ENCODE results near the gene TMEM214.

Gene TMEM214

DNA sequence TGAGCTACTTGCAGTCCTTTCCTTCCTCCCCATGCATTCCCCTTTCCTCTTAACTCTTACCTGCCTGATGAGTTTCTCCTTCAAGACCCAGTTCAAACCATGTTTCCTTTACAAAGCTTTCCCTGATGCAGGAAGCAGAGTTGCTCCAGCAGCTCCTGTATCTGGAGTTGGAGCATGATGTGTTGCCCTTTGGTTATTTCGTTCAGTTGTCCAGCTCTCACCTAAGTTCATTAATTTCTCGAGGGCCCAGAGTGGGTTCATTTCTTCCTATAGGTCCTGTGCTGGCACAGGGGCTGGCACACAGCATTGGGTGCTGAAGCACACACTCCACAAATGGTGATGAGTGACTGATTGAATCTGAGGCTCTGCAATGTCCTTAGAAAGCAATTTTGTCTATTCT lies 23.0 kb upstream of the TMEM214 start:
- DNase-seq (ENCODE audit: low read depth in 2 of 3, low spot score in 1 of 3): no peak

GRCh38 chr2:27010139-27010538 lies 22.6 kb upstream of the TMEM214 start:
- no peak for DNase-seq (ENCODE audit: low read depth in 2 of 3, low spot score in 1 of 3)

DNA sequence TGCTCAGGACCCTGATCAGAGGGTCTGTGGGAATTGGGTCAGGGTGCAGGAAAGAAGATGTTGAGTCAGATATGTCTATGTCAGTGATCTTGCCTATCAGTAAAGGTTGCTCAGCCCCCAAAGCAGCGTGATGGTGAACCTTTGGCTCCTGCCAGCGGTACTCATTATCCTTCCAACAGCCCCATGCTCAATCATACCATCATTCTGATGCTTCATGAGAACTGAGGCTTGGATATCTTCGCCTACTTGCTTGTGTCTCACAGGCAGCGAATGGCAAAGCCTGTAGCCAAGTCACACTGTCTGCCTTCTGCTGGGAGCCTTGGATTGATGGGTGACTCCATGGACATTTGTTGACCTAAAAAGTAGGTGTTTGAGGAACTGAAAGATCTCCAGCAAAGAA lies 19.0 kb upstream of the TMEM214 start:
- DNase-seq (ENCODE audit: low read depth in 2 of 3, low spot score in 1 of 3): no peak

DNA sequence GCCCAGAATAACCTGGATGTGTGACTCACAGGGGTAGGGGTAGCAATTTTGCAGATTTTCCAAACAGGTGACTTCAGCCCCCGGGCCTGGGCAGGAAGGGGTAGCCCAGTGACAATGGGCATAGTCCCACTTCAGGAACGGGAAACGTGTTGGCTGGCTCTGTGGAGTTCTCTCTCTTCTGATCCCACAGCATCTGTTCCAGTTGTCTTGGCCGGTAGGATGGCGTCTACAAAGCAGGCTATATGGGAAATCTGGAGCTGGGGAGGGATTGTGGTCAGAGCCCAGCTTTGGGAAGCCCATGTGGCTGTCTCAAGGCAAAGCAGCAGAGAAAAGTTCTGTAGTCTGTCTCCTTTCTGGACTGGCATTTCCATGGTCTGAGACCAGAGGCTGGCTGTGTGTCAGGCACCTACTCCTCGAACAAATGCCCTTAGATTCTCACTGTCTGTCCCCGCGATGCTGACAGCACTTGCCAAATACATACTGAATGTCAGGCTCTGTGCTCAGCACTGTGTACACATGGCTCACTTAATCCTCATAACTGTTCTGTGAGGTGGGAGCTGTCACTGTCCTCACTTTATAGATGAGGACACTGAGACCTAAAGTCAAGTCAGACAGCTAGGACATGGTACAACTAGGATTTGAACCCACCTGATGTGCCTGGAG lies 17.9 kb upstream of the TMEM214 start:
- no peak for DNase-seq (ENCODE audit: low read depth in 2 of 3, low spot score in 1 of 3)

GRCh38 chr2:27016801-27017325 lies 15.9 kb upstream of the TMEM214 start:
- peak; percentile 25 to 35 (median 29) for DNase-seq (ENCODE audit: low read depth in 2 of 3, low spot score in 1 of 3)

GRCh38 chr2:27018142-27018541 lies 14.6 kb upstream of the TMEM214 start:
- no peak for DNase-seq (ENCODE audit: low read depth in 2 of 3, low spot score in 1 of 3)

GRCh38 chr2:27019459-27019858 lies 13.3 kb upstream of the TMEM214 start:
- DNase-seq (ENCODE audit: low read depth in 2 of 3, low spot score in 1 of 3): no peak

DNA sequence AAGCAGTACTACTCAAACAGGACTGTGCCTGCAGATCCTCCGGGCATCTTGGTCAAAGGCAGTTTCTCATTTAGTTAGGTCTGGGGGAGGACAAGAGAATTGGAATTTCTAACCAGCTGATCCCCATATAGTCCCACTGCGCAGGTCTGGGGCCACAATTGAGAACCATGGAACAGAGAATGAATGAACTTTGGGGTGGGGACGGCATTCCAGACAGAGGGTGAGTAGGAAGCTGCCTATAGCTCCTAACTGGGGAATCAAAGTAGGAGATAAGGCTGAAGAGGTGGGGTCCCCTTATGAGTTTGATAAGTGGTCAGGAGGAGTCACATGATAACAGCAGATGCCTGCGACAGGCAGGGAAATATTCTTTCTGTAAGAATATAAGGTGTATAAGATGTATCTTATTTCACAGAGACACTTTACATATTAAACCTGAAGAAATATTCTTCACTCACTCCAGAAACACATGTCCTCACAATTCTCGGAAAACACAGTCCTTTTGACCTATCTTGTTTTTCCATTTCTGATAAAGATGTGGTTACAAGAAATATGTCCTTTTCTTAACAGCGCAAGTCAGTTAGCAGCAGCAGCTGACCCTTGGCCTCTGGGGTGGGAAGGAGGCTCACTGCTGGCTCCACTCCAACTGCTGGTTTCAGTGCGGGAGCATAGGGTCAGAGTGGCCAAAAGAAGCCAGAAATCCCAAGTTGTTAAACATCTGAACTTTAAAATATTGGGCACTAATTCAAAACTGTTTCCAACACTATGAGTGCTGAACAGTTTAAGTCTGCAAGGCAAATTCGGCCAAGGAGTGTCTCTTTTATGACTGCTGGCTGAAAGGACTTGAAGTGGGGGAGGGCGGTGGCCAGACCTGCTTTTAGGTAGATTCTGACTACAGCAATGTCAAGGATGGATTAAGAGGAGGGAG lies 12.6 kb upstream of the TMEM214 start:
- DNase-seq (ENCODE audit: low read depth in 2 of 3, low spot score in 1 of 3): no peak

GRCh38 chr2:27021253-27022049 lies 11.3 kb upstream of the TMEM214 start:
- DNase-seq (ENCODE audit: low read depth in 2 of 3, low spot score in 1 of 3): no peak

- DNase-seq (ENCODE audit: low read depth in 2 of 3, low spot score in 1 of 3): no peak
These were observed 9.0 kb upstream of the TMEM214 start for GRCh38 chr2:27023740-27024139.

DNA sequence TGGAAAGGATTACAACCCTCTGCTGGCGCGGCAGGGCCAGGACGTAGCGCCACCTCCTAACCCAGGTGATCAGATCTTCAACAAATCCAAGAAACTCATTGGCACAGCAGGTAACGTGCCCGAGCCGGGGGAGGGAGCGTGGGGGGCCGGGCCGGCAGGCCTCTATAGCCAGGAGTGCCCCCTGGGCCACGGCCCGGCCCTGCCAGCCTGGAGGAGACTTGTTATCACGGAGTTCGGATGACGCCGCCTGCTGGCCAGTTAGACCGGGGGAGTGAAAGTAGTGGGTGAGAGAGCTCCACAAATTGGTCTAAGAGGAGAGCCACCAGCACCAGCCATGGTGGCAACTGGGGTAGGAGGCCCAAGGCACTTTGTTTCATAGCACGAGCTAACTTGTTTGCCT lies 8.6 kb upstream of the TMEM214 start:
- DNase-seq (ENCODE audit: low read depth in 2 of 3, low spot score in 1 of 3): no peak

- no peak for DNase-seq (ENCODE audit: low read depth in 2 of 3, low spot score in 1 of 3)
These were observed 8.0 kb upstream of the TMEM214 start for GRCh38 chr2:27024812-27025211.

DNA sequence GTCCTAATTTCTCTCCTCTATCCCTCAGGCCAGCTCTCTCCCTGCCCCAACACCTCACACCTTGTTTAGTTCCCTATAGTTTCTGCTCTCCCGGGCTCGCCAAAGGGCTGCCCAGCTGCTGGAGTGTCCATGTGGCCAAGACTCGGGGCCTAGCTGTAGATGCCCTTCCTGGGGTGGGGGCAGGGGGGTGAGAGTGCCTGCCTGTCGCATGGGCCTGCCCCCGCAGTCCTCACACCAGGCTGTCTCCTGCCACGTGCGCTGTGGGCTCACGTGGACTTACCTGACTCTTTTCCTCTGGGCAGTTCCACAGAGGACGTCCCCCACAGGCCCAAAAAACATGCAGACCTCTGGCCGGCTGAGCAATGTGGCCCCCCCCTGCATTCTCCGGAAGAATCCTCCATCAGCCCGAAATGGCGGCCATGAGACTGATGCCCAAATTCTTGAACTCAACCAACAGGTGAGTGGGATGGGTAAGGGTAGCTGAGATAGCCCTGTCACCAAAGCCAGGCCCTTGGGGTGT lies 7.4 kb upstream of the TMEM214 start:
- no peak for DNase-seq (ENCODE audit: low read depth in 2 of 3, low spot score in 1 of 3)

GRCh38 chr2:27025861-27026851 lies 6.6 kb upstream of the TMEM214 start:
- DNase-seq (ENCODE audit: low read depth in 2 of 3, low spot score in 1 of 3): no peak

DNA sequence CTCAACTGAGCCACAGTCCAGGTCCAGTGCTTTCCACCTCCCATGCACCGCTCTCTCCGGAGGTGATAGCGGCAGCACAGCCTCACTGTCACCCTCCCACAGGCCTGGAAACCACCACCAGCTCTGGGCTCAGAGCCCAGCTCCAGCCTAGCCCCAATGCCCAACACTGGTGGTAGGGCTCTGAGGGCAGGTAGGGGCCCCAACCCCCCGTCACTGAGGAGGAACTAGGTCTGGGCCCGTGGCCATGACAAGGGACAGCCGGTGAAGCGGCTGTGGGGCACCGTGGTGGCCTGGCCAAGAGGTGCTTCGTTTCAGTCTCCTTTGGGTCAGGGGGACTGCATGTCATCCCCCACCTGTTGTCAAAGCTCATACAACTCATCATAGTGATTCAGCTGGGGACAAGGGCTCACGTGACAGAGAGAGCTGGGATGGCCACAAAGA lies 5.5 kb upstream of the TMEM214 start:
- DNase-seq (ENCODE audit: low read depth in 2 of 3, low spot score in 1 of 3): no peak

DNA sequence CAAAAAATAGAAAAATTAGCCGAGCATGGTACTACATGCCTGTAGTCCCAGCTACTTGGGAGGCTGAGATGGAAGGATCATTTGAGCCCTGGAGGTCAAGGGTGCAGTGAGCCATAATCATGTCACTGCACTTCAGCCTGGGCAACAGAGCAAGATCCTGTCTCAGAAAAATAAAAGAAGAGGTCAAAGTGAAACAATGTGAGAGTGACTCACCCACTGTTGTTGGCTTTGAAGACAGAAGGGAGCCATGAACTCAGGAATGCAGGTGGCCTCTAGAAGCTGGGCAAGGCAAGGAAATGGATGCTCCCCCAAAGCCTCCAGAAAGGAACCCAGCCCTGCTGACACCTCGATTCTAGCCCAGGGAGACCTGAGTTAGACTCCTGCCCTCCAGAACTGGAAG lies 3.7 kb upstream of the TMEM214 start:
- DNase-seq (ENCODE audit: low read depth in 2 of 3, low spot score in 1 of 3): no peak

DNA sequence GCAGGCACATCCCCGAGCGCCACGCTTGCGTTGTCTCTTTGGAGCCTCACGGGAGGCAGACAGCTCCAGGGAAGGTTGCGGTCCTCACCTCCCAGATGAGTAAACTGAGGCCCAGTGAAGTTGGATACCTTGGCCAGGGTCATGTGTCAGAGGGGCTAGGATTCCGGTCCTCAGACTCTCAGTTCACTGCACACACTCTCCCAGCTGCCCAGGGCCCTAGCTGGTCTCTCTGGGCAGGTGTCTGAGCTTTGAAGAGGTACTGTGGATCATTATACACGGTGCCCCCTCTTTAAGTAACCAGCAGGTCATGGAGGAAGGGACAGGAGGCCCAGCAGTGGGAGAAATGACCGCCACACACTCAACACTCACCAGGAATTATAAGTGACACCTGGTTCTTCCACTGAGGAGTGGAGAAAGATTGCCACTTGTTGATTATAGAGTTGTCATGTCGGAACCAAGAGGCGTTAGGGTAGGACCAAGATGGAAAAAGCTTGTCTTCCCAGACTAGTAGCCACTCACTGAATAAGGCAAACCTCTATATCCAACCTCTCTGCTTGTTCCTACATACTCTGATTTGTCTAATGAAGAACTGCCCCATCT lies 588 bp downstream of the TMEM214 start:
- no peak for DNase-seq (ENCODE audit: low read depth in 2 of 3, low spot score in 1 of 3)

GRCh38 chr2:27038012-27038411 lies 5.2 kb downstream of the TMEM214 start:
- DNase-seq (ENCODE audit: low read depth in 2 of 3, low spot score in 1 of 3): no peak

DNA sequence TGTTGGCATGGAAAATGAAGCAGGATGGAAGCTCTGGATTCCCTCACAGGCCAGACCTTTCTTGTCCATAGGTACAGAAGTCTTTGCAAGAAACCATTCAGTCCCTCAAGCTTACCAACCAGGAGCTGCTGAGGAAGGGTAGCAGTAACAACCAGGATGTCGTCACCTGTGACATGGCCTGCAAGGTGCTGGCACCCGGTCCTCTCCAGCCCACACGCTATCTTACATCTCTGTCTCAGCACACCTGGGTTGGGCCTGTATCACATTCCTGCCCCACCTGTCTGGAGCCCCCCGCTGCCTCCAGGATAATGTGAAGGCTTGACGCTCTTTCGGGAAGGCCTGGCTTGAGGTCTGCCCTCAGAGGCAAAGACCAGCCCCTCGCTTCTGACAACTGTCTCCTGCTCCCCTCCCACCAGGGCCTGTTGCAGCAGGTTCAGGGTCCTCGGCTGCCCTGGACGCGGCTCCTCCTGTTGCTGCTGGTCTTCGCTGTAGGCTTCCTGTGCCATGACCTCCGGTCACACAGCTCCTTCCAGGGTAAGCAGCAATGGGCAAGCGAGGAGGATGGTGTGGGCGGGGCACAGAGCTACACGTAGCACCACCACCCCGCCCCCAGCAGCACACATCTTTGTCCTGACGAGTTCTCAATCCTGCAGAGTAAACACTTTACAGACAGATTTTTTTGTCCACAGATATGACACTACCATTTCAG lies 6.0 kb downstream of the TMEM214 start:
- no peak for DNase-seq (ENCODE audit: low read depth in 2 of 3, low spot score in 1 of 3)
